Measurements from ENCODE around the gene CHMP3. TPM values are rescaled to one million over a fixed set of nuclear protein-coding genes. Genes with fewer than 3 reads are reported as not detected.

CHMP3 gene
- total and polyA plus RNA-seq, 12 donors = 26.1 to 203 (median 96.3) TPM

DNA sequence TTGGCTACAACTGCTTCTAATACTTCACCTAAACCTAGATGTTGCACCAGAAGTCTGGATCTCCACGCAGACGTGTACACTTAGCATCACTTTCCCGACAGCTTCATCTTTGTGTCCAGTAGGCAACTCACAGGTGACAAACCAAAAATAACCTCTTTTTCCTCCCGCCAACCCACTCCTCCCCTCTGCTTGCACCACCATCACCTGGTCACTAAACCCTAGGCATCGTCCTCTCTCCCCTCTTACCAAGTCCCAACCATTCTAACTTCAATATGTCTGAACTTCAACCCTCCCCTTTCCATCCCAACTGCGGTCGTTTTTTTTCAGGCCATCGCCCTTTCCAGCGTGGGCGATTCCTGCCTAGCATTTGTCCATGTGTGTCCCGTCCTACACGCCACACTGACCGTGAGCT is 413 bp upstream of the CHMP3 start:
- H3K4me1 ChIP-seq (replicated peaks in 1 of 2) = peaks cover 15 to 32% of the 10 kb centered on the region in 2 donors
- no peak for TF ChIP-seq POLR2A (IDR thresholded peaks at IDR 0.05)
- TF ChIP-seq, protein P1, sequence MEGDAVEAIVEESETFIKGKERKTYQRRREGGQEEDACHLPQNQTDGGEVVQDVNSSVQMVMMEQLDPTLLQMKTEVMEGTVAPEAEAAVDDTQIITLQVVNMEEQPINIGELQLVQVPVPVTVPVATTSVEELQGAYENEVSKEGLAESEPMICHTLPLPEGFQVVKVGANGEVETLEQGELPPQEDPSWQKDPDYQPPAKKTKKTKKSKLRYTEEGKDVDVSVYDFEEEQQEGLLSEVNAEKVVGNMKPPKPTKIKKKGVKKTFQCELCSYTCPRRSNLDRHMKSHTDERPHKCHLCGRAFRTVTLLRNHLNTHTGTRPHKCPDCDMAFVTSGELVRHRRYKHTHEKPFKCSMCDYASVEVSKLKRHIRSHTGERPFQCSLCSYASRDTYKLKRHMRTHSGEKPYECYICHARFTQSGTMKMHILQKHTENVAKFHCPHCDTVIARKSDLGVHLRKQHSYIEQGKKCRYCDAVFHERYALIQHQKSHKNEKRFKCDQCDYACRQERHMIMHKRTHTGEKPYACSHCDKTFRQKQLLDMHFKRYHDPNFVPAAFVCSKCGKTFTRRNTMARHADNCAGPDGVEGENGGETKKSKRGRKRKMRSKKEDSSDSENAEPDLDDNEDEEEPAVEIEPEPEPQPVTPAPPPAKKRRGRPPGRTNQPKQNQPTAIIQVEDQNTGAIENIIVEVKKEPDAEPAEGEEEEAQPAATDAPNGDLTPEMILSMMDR (IDR thresholded peaks at IDR 0.05) = no peak
- H3K36me3 ChIP-seq (replicated peaks in 1 of 2) = no peaks in the 10 kb centered on the region
- H3K27me3 ChIP-seq = no peaks in the 10 kb centered on the region
- intact Hi-C loops (cut with DNase I) = no loop called here
- H3K4me3 ChIP-seq = peak overlapping the region in 1 of 4 donors; percentile 77
- peak overlapping the region in 4 of 5 donors; percentile 98 to 100 (median 100) for H3K27ac ChIP-seq
- no peak for DNase-seq
- no peaks in the 10 kb centered on the region for H3K9me3 ChIP-seq (replicated peaks in 1 of 3)
- 67 to 74% (median 73%) methylated on average over 13 of the region's 13 CpGs for WGBS, 4 donors

DNA sequence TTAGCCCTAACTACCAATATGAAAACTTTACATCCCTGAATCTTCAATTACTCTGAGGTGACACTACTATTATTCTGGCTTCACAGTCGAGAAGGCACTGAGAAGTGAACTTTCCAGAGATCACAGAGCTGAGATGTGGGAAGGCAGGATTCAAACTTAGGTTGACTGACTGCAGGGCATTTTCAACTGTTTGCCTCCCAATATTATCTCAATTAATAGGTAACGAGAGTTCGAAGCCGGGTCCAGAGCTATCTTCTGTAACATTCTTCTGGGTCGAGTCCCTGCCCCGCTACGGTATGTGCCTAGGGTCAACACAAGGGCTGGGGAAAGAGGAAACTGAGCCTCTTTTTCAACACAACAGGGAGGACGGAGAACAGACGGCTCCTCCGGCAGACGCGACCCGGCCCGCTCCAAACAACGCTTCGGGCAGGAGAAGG is 740 bp downstream of the CHMP3 start:
- Histone ChIP-seq H3K27ac (peak overlapping the region; percentile 98 to 100 (median 99)), H3K36me3 (replicated peaks in 1 of 2) (no peaks in the 10 kb centered on the region), H3K9me3 (replicated peaks in 1 of 3) (no peaks in the 10 kb centered on the region), H3K27me3 (no peaks in the 10 kb centered on the region), H3K4me1 (replicated peaks in 1 of 2) (peaks cover 15 to 36% of the 10 kb centered on the region in 2 donors), H3K4me3 (peak overlapping the region; percentile 45 to 100 (median 84))
- TF ChIP-seq, protein P1 (IDR thresholded peaks at IDR 0.05) = no peak
- peak in 1 of 2 donors; percentile 29 for TF ChIP-seq POLR2A (IDR thresholded peaks at IDR 0.05)
- intact Hi-C loops (cut with DNase I) = no loop called here
- peak in 1 of 7 donors; percentile 79 for DNase-seq
- WGBS, 4 donors = 0 to 3% (median 1%) methylated on average over 5 to 16 of the region's 16 CpGs

DNA sequence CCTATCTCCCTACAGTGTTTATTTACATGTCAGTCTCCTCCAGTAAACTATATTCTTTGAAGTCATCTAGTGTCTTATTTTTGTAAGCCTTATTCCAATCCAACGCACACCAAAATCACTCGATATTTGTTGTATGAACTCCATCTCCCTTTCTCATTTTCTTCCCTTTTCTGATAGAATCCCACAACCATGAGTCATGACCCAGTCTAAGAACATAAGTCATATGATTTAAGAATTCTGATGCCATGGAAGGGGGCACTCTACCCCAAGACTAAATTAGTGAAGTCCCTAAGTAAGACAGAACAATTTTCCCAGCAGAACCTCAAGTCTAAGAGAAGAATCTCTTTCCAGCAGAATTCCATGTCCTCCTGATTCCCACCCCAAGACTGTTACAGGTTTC is 5.4 kb downstream of the CHMP3 start:
- TF ChIP-seq, protein P1 (IDR thresholded peaks at IDR 0.05) = no peak
- no peak for TF ChIP-seq POLR2A (IDR thresholded peaks at IDR 0.05)
- Histone ChIP-seq H3K27ac (no peak overlapping the region), H3K4me1 (replicated peaks in 1 of 2) (peaks cover 13 to 31% of the 10 kb centered on the region in 2 donors), H3K9me3 (replicated peaks in 1 of 3) (no peaks in the 10 kb centered on the region), H3K36me3 (replicated peaks in 1 of 2) (no peaks in the 10 kb centered on the region), H3K27me3 (no peaks in the 10 kb centered on the region), H3K4me3 (no peak overlapping the region)
- DNase-seq = no peak
- intact Hi-C loops (cut with DNase I) = no loop called here
- WGBS, 4 donors = 91 to 95% (median 92%) methylated on average over 2 of the region's 2 CpGs

DNA sequence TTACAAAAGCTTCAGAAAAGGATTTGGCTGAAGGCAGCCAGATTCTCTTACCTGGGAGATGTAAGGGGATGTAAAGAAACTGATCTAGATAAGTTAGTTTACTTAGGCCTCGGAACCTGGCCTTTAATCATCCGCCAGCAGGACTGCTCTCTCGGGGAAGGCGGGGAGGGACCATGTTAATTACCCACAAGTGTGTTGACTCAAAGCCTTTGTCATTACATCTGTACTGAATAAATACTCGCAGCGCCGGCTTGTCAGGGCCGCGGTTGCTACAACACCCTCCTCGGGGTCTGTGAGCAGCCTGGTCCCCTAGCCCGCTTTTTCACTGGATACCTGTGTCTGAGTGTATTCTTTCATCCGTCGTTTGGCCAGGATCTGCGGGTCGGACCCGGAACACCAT is 6.7 kb downstream of the CHMP3 start:
- WGBS, 4 donors = 94 to 96% (median 95%) methylated on average over 16 of the region's 16 CpGs
- no peaks in the 10 kb centered on the region for H3K36me3 ChIP-seq (replicated peaks in 1 of 2)

More for the DNA sequence above, 6.7 kb downstream of the CHMP3 start:
- no peak for DNase-seq
- TF ChIP-seq, protein P1 (IDR thresholded peaks at IDR 0.05) = no peak
- TF ChIP-seq POLR2A (IDR thresholded peaks at IDR 0.05) = no peak
- Histone ChIP-seq H3K27me3 (no peaks in the 10 kb centered on the region), H3K4me3 (no peak overlapping the region), H3K9me3 (replicated peaks in 1 of 3) (no peaks in the 10 kb centered on the region), H3K27ac (no peak overlapping the region), H3K4me1 (replicated peaks in 1 of 2) (peaks cover 4 to 21% of the 10 kb centered on the region in 2 donors)
- intact Hi-C loops (cut with DNase I) = no loop called here

All from adrenal gland (tissue), 12 donors.